IPS DF 19.7 (cell line): Measurements from ENCODE around the gene PDE10A.
"Not testable (repeated sequence)": the region's sequence is repeated elsewhere in the genome, so short reads cannot be mapped to it uniquely, and the experiment has no call there.

Experiments used
- DNase-seq: peaks from one replicate; pipeline ENCODE4 v3.0.0-alpha.2; 2013; ENCODE audit warnings: low read depth, low spot score

The PDE10A gene

GRCh38 chr6:165626711-165627110 lies 36.3 kb downstream of the PDE10A start:
- no peak for DNase-seq

- DNase-seq, result no peak
These were observed 38.0 kb downstream of the PDE10A start for GRCh38 chr6:165624871-165625639.

- DNase-seq, result no peak
These were observed 41.1 kb downstream of the PDE10A start for GRCh38 chr6:165621940-165622339.

- not testable (repeated sequence) for DNase-seq
These were observed 44.1 kb downstream of the PDE10A start for GRCh38 chr6:165618891-165619290.

GRCh38 chr6:165618241-165618640 lies 44.8 kb downstream of the PDE10A start:
- DNase-seq, result no peak

- no peak for DNase-seq
These were observed 45.5 kb downstream of the PDE10A start for GRCh38 chr6:165617528-165617927.

- no peak for DNase-seq
These were observed 46.9 kb downstream of the PDE10A start for GRCh38 chr6:165616116-165616515.

GRCh38 chr6:165615636-165616035 lies 47.4 kb downstream of the PDE10A start:
- DNase-seq, result no peak

- no peak for DNase-seq
These were observed 51.7 kb downstream of the PDE10A start for GRCh38 chr6:165611294-165611693.

- not testable (repeated sequence) for DNase-seq
These were observed 54.5 kb downstream of the PDE10A start for GRCh38 chr6:165608577-165608976.

GRCh38 chr6:165606740-165607008 lies 56.4 kb downstream of the PDE10A start:
- no peak for DNase-seq

GRCh38 chr6:165605901-165606739 lies 56.9 kb downstream of the PDE10A start:
- DNase-seq, result no peak

GRCh38 chr6:165605182-165605875 lies 57.7 kb downstream of the PDE10A start:
- DNase-seq, result no peak

GRCh38 chr6:165602291-165602690 lies 60.8 kb downstream of the PDE10A start:
- no peak for DNase-seq

- DNase-seq, result no peak
These were observed 62.4 kb downstream of the PDE10A start for GRCh38 chr6:165600606-165601005.

- no peak for DNase-seq
These were observed 63.2 kb downstream of the PDE10A start for GRCh38 chr6:165599596-165600487.

- DNase-seq, result no peak
These were observed 63.9 kb downstream of the PDE10A start for GRCh38 chr6:165599121-165599520.

- no peak for DNase-seq
These were observed 65.2 kb downstream of the PDE10A start for GRCh38 chr6:165597821-165598220.

- DNase-seq, result no peak
These were observed 68.3 kb downstream of the PDE10A start for GRCh38 chr6:165594584-165595333.

GRCh38 chr6:165592947-165593346 lies 70.1 kb downstream of the PDE10A start:
- not testable (repeated sequence) for DNase-seq

GRCh38 chr6:165588515-165588914 lies 74.5 kb downstream of the PDE10A start:
- no peak for DNase-seq
